Measurements from ENCODE around the gene RANBP10. TPM values are rescaled to one million over a fixed set of nuclear protein-coding genes. Genes with fewer than 3 reads are reported as not detected.

Gene RANBP10
- total and polyA plus RNA-seq, 2 of the 13 experiments (the other 11 are each of a cell fraction or from before 2014, with no cell fraction given), result 9.2 to 22.7 TPM

- TF ChIP-seq ZBTB10 (CRISPR knock-in tag; IDR thresholded peaks at IDR 0.05; ENCODE audit: borderline replicate concordance), result no peak
- peak; percentile 85 for TF ChIP-seq ZNF407 (CRISPR knock-in tag; IDR thresholded peaks at IDR 0.05; ENCODE audit: not compliant biosample characterization)
- no peak; the same call in 1 of the 2 replicates for TF ChIP-seq PRMT3 (CRISPR knock-in tag; IDR thresholded peaks at IDR 0.05; ENCODE audit: borderline replicate concordance, low read depth)
- no peak for TF ChIP-seq SNAPC4 (CRISPR knock-in tag; IDR thresholded peaks at IDR 0.05)
- TF ChIP-seq SATB2 (CRISPR knock-in tag; IDR thresholded peaks at IDR 0.05), result no peak
- TF ChIP-seq ONECUT2 (CRISPR knock-in tag; IDR thresholded peaks at IDR 0.05), result 0 out of 2 replicates have a peak, but pooled peaks have one; percentile 11
- TF ChIP-seq ZFP90 (CRISPR knock-in tag; IDR thresholded peaks at IDR 0.05; ENCODE audit: borderline replicate concordance), result 0 out of 2 replicates have a peak, but pooled peaks have one; percentile 55
- TF ChIP-seq RXRB (CRISPR knock-in tag; IDR thresholded peaks at IDR 0.05; ENCODE audit: borderline replicate concordance), result peak; percentile 59; the same call in 1 of the 2 replicates
- no peak for TF ChIP-seq TBP (CRISPR knock-in tag; IDR thresholded peaks at IDR 0.05)
- no peak for TF ChIP-seq IRF9 (CRISPR knock-in tag; IDR thresholded peaks at IDR 0.05; ENCODE audit: borderline replicate concordance)
These were observed 35.6 kb upstream of the RANBP10 start, which contains the start of gene THAP11 (continued) for GRCh38 chr16:67841816-67842508.

Measured in HepG2 (cell line).